Skeletal muscle cell (primary cell): Measurements from ENCODE around the gene BPI.
"Not testable (repeated sequence)": the region's sequence is repeated elsewhere in the genome, so short reads cannot be mapped to it uniquely, and the experiment has no call there.

Experiments
- DNase-seq: peaks from one replicate; pipeline ENCODE4 v3.0.0-alpha.2; 2010; ENCODE audit warnings: low read depth
- H3K4me3 ChIP-seq: 2 replicates; pipeline ENCODE4 v1.5.1; 2011; ENCODE audit warnings: low read depth, mild to moderate bottlenecking, control low read depth, low read length, moderate library complexity

BPI gene

GRCh38 chr20:38303908-38304379, at the start of gene BPI:
Gene BPI (plus strand): TSS chr20:38304156. CDS start chr20:38304224, 68 bp downstream.
- no peak within 1 kb of the TSS for H3K4me3 ChIP-seq
- peak; percentile 62 for DNase-seq

DNA sequence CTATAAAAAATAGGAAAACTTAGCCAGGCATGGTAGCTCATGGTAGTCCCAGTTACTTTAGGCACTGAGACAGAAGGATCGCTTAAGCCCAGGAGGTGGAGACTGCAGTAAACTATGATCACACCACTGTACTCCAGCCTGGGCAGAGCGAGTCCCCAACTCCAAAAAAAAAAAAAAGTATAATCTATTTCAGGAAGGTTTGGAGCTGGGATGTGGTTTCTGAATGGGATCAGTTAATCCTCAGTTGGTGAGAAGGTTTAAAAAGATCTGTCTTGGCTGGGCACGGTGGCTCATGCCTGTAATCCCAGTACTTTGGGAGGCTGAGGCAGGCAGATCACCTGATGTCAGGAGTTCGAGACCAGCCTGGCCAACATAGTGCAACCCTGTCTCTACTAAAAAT, 49.3 kb upstream of the BPI start:
- H3K4me3 ChIP-seq, DNase-seq: not testable (repeated sequence)

- H3K4me3 ChIP-seq: no peak overlapping the region
- DNase-seq: no peak
Measured at GRCh38 chr20:38255393-38255792, 48.6 kb upstream of the BPI start.

DNA sequence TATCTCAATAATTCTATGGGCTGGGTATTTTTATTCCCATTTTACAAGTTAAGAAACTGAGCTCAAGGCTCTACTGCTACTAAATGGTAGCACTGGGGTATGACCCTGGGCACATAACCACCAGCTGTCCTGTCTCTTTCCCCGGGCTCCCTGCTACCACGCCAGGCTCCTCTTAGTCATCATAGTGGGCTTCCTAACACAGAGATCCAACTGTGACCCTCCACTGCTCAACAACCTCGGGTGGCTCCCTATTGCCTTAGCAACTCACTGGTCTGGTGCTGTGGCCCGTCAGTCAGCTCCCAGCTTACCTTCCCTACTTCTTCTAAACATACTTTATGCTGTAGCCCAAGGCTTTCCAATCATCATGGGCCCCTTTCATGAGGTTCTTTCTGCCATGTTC, 47.9 kb upstream of the BPI start:
- no peak overlapping the region for H3K4me3 ChIP-seq
- no peak for DNase-seq

GRCh38 chr20:38256966-38257365, 47.0 kb upstream of the BPI start:
- no peak for DNase-seq
- no peak overlapping the region for H3K4me3 ChIP-seq

DNA sequence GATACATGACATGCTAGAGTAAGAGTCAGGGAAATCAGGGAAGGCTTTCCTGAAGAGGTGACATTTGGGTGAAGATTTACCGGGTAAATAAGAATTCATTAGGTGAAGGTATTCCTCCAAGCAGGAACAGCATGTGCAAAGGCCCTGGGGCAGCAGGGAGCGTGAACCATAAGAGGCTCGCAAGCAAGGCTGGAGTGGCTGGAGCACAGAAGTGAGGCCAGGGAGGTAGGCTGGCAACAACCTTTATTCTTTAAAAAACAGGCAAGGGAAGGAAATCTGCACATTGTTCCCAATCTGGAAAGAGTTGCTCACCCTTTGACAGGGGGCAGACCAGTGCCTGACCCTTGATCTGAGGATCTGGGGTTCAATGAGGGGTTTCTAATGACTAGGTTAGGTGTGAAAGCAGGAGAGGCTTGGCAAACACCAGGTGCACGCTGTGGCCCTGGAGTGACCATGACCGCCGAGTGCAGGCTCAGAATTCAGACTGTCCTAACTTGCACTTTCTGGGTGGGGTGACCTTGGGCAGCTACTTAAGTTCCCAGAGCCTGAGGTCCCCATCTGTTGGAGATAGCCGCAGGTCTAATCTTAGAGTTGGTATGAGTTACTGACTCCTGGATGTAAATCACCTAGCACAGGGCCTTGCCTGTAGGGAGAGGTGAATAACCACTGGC, 45.3 kb upstream of the BPI start:
- no peak overlapping the region for H3K4me3 ChIP-seq

GRCh38 chr20:38260025-38260377, 44.0 kb upstream of the BPI start:
- peak overlapping the region; percentile 41 for H3K4me3 ChIP-seq
- no peak for DNase-seq

More for the DNA sequence above, 45.3 kb upstream of the BPI start:
- no peak for DNase-seq

DNA sequence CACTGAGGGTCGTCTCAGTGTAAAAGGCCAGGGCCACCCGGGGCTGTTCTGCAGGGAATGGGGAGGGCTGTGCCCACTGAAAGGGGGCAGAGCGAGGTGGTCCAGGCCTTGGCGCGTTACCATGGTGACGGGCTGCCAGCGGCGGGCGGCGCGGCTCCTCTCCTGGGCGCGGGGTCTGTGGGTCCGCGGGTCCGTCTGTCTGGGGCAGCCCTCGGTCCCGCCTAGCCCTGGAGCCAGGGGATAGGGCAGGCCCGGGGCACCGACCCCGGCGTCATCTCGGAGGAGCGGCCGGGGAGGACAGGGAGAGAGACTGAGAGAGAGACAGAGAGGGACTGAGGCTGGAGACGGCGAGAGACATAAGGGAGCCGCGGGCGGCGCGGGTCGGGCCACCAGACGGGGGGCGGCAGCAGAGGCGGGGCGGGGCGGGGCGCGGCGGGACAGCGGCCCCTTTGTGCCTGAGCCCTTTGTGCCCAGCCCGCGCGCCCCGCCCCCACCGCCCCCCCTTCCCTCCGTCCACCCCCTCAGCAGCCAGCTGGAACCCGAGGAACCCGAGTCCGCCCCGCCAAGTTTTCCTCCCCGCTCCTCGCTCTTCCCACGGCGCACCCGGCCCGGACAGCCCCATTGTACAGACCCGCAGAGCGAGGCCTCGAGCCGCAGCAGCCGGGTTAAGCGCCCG, 43.4 kb upstream of the BPI start, which contains the start of gene KIAA1755:
Gene KIAA1755 (minus strand): TSS at position 358 of the 676 bp plus-strand sequence. CDS start 235 bp downstream, at position 123.
- H3K4me3 ChIP-seq: peak within 1 kb of the TSS; percentile 41
- DNase-seq: no peak

DNA sequence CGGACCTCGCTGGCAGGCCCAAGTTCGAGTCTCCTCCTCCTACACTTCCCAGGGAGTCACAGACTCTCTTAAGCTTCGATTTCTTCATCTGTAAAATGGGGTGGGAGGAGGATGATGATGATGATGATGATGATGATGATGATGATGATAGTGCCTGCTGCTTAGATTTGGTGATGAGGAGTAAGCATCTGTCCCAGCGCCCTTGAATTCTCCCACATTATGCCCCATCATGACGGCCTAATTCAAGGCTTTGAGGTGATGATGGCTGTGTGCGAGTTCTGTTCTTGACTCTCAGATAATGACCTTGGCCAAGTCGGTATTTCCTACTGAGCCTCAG, 42.9 kb upstream of the BPI start:
- no peak for DNase-seq
- H3K4me3 ChIP-seq: no peak overlapping the region

DNA sequence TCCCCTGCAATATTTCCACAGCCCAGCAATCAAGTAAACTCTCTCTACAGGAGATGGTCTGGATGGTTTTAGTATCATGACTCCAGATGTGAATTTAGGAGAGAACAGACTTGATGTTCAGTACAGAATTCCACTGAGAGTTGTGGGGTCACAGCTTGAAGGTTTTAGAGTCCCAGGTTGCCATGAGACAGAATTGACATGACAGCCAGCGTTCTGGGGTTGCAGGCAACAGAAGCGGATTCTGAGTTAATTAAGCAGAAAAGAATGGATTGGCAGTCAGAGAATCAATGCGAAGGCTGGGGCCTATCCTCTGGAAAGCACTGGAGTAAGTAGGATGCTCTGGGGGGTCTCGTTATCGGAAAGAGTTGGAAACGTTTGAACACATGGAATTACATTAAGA, 41.0 kb upstream of the BPI start:
- no peak for DNase-seq
- H3K4me3 ChIP-seq: no peak overlapping the region

- no peak overlapping the region for H3K4me3 ChIP-seq
Measured at GRCh38 chr20:38266426-38266825, 37.5 kb upstream of the BPI start.

GRCh38 chr20:38267296-38267695, 36.7 kb upstream of the BPI start:
- no peak for DNase-seq
- H3K4me3 ChIP-seq: no peak overlapping the region

More at GRCh38 chr20:38266426-38266825, 37.5 kb upstream of the BPI start:
- no peak for DNase-seq

GRCh38 chr20:38267901-38268514, 35.9 kb upstream of the BPI start:
- DNase-seq: no peak
- no peak overlapping the region for H3K4me3 ChIP-seq

GRCh38 chr20:38269040-38269439, 34.9 kb upstream of the BPI start:
- H3K4me3 ChIP-seq: no peak overlapping the region
- no peak for DNase-seq

DNA sequence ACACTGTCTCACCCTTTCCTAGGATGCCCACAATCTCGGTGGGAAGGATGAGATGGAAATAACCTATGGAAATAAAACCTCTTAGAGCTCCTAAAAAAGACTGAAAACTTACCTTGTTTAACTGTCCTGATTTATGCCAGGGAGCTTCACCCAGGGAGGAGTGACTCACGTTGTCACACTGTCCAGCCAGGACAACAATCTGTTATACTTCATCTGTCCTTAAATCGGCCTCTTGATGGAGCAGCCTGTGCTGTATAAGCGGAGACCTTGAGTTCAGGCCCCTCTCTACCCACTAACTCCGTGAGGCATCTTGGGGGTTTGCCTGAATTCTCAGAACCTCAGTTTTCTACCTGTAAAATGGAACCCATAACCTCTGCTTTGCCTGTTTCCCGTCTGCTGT, 34.2 kb upstream of the BPI start:
- no peak for DNase-seq

GRCh38 chr20:38270869-38271605, 32.9 kb upstream of the BPI start:
- no peak overlapping the region for H3K4me3 ChIP-seq
- peak; percentile 95 for DNase-seq

More for the DNA sequence above, 34.2 kb upstream of the BPI start:
- no peak overlapping the region for H3K4me3 ChIP-seq

DNA sequence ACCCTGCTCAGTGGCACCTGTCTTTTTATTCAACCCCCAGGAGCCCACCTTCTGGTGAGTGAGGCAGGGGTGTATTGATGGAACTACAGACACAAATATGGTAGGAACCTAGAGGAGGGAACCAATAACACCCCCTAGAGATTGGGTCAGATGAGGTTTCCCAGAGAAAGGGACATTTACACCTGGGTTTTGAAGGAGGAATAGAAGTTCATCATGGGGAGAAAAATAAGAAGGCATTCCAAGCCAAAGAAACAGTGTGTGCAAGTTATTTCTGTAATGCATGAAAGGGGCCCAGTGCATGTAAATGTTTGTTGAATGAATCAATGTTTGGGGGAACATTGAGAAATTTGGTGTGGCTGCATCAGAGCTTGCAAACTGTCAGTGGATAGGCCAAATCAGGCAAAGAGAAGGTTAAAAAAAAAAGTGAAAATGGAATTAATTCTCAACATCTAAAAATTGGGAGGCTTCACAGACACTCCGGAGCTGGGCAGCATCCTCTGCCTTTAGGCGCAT, 32.3 kb upstream of the BPI start:
- DNase-seq: no peak
- no peak overlapping the region for H3K4me3 ChIP-seq

- no peak overlapping the region for H3K4me3 ChIP-seq
- DNase-seq: no peak
Measured at GRCh38 chr20:38272398-38272797, 31.6 kb upstream of the BPI start.

DNA sequence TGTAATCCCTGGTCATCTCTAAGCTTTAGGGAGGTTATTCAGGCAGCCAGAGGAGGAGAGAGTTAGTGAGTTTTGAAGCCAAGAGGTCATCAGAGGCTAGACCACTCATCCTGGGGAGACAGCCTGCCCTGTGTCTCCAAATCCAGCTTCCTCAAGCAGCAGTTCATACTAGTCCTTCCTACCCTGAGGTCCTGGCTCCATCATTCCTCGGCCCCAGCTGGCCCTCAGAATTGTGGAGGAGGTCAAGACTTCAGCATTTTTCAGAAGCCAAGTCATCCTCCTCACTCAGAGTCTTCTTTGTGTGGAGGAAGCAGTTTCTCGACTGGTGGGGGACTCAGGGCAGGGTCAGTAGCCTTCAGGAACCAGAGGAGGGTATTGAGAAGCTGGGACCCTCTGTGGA, 31.0 kb upstream of the BPI start:
- no peak overlapping the region for H3K4me3 ChIP-seq
- DNase-seq: peak; percentile 47
